ENCODE measurements around the gene PRR16.
"Not testable (repeated sequence)": the region's sequence is repeated elsewhere in the genome, so short reads cannot be mapped to it uniquely, and the experiment has no call there.

Gene PRR16

GRCh38 chr5:120463991-120464626 is at the start of gene PRR16:
Gene PRR16 (plus strand): TSS chr5:120464300.
- peak; percentile 31 to 34 for DNase-seq

- no peak for DNase-seq
Measured at GRCh38 chr5:120415985-120416384, 48.1 kb upstream of the PRR16 start.

GRCh38 chr5:120419127-120419526 is 45.0 kb upstream of the PRR16 start:
- DNase-seq = no peak

GRCh38 chr5:120426633-120427275 is 37.3 kb upstream of the PRR16 start:
- not testable (repeated sequence) for DNase-seq

GRCh38 chr5:120430572-120430971 is 33.5 kb upstream of the PRR16 start:
- no peak for DNase-seq

GRCh38 chr5:120432861-120433260 is 31.2 kb upstream of the PRR16 start:
- DNase-seq = no peak

- no peak for DNase-seq
Measured at GRCh38 chr5:120435129-120435528, 29.0 kb upstream of the PRR16 start.

GRCh38 chr5:120436996-120437395 is 27.1 kb upstream of the PRR16 start:
- no peak for DNase-seq

GRCh38 chr5:120442694-120443093 is 21.4 kb upstream of the PRR16 start:
- no peak for DNase-seq

- DNase-seq = no peak
Measured at GRCh38 chr5:120443607-120444006, 20.5 kb upstream of the PRR16 start.

GRCh38 chr5:120446068-120446492 is 18.0 kb upstream of the PRR16 start:
- DNase-seq = no peak

GRCh38 chr5:120446901-120447300 is 17.2 kb upstream of the PRR16 start:
- DNase-seq = no peak

GRCh38 chr5:120447706-120448239 is 16.3 kb upstream of the PRR16 start:
- no peak for DNase-seq

- DNase-seq = no peak
Measured at GRCh38 chr5:120449501-120449900, 14.6 kb upstream of the PRR16 start.

- no peak for DNase-seq
Measured at GRCh38 chr5:120450910-120451309, 13.2 kb upstream of the PRR16 start.

GRCh38 chr5:120451445-120451844 is 12.7 kb upstream of the PRR16 start:
- DNase-seq = no peak

- DNase-seq = no peak
Measured at GRCh38 chr5:120452471-120452870, 11.6 kb upstream of the PRR16 start.

- DNase-seq = no peak
Measured at GRCh38 chr5:120454094-120454798, 9.9 kb upstream of the PRR16 start.

- DNase-seq = no peak
Measured at GRCh38 chr5:120456006-120456405, 8.1 kb upstream of the PRR16 start.

GRCh38 chr5:120457839-120458507 is 6.1 kb upstream of the PRR16 start:
- DNase-seq = peak in 1 of 2 donors; percentile 2

GRCh38 chr5:120458508-120458847 is 5.6 kb upstream of the PRR16 start:
- not testable (repeated sequence) for DNase-seq

GRCh38 chr5:120461251-120461650 is 2.8 kb upstream of the PRR16 start:
- DNase-seq = no peak

- DNase-seq = no peak
Measured at GRCh38 chr5:120463006-120463680, 957 bp upstream of the PRR16 start.
